HG03175 (cell line): ENCODE data around the gene HDAC10.

ENCODE experiments used
- ATAC-seq: cut with Tn5 transposase; IDR thresholded peaks from one replicate; pipeline ENCODE4 v1.9.1; 2021; ENCODE audit warnings: mild to moderate bottlenecking, moderate library complexity; ENCODE audit not compliant: unreplicated experiment

HDAC10 gene

DNA sequence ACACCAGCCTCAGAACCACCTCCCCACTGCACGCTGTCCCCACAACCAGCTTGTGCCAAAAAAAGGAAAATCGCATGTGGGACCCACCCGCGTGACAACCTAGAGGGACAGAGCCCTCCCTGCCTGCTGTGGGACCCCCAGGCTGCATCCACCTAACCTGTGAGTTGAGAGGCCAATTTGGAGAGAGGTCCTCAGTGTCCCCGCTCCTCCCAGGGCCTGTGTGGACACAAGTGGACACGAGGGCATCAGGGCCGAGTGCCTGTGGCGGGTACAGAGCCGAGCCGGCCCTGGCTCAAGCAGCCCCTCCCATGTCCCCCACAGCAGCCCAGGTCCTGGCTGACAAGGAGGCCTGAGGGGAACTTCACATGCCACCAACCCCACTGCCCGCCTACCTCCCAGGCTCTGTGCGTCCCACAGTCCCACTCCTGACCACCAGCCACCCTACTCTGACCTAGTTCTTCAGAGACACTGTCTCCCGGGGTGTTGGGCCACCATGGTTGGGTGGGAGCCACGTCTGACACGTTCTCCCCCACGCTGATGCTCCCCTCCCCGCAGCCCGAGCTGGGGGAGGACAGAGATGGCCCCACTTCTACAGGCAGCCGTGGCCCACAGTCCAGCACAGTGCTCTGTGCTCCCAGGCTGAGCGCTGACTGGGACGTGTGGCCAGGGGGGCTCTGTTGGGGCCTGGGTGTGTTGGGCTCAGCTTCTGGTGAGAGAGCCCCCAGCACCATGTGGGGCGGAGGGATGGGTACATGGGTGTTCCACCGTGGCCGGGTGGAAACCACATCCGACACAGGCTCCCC, 31.1 kb downstream of the HDAC10 start:
- no peak for ATAC-seq

DNA sequence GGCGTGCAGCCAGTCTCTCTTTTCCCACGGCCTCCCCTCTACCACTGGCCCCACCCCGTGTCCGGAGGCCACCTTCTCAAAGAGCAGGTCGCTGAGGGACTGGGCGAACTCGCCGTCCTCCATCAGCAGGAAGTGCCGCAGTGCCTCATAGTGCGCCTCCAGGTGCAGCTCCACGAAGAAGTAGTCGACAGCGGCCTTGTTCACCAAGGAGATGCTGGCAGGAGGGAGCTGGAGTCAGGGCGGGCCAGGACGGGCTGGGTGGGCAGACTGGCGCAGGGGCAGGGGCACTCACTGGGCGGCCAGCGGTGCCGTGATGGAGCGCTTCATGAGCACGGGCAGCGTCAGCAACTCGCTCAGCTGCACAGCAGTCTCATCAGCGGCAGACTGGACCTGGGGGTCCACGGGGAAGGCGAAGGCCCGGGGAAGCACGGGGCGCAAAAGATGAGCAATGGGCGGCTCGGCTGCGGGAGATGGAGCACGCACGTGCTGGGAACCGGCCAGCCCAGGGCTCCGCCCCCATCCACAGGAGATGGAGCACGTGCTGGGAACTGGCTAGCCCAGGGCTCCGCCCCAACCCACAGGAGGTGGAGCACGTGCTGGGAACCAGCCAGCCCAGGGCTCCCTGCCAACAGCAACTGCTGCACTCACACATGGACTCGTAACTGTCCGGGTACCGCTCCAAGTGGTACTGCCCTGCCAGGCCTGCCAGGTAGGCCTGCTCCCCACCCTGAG, 31.9 kb downstream of the HDAC10 start:
- no peak for ATAC-seq

DNA sequence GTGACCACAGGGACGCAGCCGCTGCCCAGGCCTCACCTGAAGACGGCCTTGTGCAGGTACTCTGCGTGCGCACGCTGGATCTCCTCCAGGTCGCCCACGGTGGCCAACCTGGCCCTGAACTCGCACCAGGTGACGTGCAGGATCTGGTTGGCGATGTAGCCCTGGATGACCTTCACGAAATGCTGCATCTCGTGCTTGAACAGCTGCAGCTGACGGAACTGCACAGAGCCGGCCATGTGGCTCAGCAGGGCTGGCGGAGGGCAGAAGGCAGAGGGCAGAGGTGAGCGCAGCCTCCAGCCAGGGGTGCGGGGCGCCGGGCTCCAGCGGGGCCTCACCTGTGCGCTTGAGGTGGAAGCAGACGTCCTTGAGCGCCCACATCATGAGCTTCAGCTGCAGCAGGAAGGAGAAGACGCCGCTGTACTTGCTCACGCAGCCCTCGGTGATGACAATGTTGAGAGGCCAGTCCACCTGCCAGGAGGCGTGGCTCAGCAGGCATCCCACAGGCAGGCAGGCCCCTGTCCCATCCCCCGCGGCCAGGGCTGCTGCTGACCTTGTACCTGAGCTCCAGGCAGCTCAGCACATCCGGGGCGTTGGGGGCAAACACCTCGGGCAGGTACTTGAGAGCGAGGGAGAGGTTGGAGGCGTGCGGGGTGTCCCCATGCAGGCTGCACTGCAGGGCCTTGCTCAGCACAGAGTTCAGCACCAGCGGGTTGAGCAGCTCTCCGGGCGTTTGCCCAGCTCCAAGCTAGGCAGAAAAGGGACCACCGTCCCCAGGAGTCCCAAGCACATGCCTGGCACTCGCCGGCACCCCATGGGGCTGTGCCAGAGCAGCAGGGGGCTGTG, 32.7 kb downstream of the HDAC10 start:
- no peak for ATAC-seq

DNA sequence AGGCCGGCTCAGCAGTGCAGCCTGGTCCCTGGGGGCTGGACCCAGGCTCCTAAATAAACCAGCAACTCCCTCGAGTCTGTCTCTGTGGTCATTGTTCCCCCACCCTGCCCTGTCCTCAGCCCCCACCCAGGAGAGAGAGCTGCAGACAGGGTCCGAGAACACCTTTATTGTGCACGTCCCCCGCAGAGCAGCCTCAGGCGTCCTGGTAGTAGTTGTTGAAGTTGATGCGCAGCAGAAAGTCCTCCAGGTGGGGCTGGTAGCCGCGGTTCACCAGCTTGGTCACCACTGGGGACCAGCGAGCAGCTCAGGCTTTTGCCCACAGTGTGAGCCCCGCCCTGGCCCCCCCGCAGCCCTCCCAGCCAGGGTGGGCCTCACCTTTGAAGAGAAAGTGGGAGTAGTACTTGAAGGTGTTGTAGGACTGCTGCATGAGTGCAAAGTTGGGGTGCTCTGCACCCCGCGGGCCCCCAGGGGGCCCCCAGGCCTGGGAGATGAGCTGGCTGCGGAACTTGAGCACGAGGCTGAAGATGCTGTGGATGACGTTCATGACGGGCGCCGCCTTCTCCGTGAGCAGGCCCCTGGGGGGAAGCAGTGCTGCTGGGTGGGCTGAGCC, 33.4 kb downstream of the HDAC10 start:
- ATAC-seq = no peak

DNA sequence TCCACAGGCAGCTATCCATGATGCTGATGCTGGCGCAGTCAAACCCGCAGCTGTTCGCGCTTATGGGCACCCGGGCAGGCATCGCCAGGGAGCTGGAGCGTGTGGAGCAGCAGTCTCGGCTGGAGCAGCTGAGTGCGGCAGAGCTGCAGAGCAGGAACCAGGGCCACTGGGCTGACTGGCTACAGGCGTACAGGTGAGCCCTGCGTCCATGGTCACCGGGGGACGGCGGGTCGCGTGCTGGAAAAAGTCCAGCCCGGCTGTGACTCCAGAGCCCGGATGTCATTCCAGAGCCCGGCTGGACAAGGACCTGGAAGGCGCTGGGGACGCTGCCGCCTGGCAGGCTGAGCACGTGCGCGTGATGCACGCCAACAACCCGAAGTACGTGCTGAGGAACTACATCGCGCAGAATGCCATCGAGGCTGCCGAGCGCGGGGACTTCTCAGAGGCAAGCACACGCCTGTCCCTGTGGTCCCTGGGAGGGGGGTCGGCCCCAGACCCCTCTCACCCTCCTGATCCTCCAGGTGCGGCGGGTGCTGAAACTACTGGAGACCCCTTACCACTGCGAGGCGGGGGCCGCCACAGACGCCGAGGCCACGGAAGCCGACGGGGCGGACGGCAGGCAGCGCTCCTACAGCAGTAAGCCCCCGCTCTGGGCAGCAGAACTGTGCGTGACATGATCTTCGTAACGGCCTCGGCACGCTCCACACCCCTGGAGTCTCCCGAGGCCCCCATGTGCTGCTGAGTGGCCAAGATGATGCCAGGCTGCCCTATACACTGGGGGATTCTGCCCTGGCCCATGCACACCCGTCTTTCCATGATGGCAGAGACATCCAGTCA, 34.2 kb downstream of the HDAC10 start:
- no peak for ATAC-seq

DNA sequence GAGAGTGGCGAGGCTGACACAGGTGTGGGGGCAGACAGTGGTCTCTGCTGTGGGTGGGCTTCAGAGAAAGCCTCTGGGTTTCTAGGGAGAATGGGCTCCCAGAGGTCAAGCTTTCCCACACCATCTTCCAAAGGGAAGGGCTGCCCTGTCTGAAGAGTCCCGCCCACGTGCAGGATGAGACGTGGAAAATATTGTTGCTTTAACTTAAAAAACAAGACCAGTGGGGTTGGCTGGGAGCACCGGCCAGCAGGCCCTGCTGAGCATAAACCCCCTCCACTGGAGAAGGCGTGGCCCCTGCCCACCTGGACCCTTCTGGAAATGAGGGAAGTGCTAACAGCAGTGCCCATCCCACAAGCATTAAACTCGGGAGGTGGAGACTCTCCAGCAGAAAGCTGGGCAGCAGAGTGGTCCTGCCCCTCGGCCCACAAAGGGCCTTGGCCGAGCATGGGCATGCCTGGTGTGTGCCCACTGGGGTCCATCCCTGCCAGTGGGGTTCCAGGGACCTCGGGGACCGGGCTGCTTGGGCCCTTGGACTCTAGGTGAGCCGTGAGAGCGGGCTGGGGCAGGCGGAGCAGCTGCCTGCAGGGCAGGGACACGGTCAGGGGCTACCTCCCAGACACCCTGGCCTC, 34.9 kb downstream of the HDAC10 start:
- ATAC-seq = no peak

DNA sequence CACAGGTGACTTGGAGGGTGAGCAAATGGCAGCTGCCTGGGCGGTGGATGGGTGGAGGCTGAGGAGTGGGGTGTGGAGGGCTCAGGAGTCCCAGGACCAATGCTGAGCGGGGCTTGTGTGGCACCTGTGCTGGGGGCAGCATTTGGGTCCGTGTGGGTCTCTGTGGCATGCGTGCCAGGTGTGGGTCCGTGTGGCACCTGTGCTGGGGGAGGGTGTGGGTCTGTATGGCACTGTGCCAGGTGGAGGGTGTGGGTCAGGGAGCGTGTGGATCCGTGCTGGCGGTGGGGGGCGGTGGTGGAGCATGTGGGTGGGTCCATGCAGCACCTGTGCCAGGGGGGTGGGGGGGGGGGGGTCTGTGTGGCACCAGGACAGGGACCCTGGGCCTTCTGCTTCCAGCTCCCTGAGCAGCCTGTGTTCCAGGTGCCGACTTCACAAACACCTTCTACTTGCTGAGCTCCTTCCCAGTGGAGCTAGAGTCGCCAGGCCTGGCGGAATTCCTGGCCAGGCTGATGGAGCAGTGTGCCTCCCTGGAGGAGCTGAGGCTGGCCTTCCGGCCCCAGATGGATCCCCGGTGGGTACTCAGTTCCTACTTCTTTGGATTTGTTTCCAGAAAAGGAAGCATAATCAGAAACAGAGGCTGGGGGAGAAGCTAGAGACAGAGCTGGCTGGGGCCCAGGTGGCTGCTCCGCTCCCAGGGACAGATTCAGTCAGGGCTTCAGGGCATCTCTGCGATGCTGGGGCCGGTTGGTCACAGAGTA, 35.6 kb downstream of the HDAC10 start:
- ATAC-seq = no peak

DNA sequence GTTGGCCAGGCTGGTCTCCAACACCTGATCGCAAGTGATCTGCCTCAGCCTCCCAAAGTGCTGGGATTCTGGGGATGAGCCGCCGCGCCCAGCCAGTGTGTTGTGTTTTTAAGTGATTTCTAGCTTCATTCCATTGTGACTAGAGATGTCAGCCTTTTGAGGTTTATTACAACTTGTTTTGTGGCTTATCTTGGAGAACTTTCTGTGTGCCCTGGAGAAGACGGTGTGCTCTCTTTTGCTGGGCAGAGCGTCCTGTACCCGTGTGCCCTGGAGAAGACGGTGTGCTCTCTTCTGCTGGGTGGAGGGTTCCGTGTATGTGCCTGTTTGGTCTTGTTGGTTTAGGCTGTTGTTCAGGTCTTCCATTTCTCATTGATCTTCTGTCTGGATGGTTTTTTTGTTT, 37.8 kb downstream of the HDAC10 start:
- ATAC-seq = no peak

DNA sequence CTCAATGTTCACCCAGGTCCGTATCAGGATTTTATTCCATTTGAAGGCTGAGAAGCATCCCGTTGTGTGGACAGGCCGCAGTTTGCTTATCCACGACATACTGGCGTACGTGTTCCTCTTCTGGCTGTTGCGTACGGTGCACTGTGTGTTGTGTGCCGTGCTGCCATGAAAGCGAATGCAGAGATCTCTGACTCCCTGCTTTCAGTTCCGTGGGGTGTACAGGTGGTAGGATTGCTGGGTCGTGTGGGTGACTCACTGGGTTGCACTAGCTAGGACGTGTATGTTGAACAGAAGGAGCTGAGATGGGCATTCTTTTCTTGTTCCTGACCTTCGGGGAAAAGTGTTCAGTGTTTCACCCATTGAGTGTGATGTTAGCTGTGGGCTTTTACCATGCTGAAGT, 39.9 kb downstream of the HDAC10 start:
- ATAC-seq = no peak

DNA sequence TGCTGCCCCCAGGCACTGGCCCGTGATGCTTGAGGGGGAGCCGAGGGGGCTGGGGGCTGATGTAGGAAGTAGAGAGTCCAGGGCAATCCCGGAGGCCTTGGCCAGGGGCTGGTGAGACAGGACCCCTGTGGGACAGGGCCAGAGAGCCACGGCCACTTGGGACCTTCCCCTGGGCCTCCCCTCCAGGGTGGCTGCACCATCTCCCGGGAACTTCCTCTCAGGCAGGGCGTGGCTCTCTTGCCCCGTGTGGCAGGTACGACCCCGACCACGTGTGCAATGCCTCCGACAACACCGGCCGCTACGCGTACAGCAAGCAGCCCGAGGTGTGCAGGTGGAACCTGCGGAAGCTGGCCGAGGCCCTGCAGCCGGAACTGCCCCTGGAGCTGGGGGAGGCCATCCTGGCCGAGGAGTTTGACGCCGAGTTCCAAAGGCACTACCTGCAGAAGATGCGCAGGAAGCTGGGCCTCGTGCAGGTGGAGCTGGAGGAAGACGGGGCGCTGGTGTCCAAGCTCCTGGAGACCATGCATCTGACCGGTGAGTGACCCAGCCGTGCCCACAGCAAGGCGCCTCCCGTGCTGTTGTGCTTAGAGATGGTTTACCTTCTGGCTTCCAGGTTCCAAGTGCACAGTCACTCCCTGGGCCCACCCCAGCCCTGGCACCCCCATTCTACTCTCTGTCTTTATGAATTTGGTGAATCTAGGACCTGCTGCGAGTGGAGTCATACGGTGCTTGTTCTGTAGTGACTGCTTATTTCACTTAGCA, 40.5 kb downstream of the HDAC10 start:
- ATAC-seq = no peak

DNA sequence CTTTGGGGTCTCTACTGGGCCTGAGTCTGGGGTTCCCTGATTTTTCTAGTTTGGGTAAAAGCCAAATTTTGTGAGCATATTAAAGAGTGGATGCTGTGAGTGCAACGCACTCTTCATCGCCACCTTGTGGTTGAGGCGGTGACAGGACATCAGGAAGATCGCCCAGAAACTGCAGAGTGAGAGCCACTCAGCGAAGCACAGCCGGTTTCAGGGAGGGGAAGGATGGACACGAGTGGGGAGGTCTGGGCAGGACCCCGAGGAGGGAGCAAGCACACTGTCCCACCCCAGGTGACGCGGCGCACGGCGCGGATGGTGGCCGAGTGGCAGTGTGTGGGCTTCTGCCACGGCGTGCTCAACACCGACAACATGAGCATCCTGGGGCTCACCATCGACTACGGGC, 41.2 kb downstream of the HDAC10 start:
- ATAC-seq = no peak

DNA sequence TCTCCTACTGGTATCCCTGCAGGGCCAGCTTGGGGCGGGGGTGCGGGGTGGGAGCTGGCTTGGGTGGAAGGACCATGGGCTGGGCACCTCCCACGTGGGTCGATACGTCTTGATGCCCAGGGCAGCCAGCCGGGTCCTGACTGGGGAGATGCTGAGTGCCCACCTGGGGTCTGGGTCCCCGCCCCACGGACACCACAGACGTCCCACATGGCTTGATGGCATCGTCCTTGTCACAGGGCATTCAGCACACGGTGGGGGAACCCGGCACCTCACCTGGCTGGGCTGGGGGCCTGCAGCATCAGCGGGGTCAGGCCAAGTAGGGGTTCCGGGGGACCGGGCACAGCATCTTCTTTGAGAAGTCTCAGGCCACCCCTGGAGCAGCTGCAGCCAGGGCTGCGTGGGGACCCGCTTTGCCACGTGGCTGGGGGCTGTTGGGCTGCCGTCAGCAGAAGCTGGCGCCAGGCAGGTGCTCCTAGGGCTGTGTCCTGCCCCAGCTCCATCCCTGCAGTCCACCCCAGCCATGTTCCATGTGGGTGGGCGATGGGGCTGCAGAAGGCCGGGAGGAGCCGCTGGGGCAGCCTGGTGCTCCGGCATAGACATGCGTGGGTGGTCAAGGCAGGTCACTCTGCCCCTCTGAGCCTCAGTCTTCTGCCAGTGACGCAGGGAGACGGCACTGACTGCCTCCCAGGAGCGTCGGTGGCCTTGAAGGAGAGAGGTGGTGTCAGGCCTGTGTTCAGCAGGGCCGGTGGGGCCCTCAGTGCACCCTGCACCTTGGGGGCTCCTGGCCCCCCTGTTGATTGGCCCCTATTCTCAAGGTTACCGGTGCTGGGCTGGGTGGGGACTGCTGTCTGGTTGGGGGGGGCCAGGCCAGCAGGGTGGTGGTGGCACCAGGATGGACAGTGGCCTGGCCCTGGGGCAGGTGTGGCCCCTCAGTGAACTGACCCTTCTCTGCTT, 41.8 kb downstream of the HDAC10 start:
- ATAC-seq = no peak

DNA sequence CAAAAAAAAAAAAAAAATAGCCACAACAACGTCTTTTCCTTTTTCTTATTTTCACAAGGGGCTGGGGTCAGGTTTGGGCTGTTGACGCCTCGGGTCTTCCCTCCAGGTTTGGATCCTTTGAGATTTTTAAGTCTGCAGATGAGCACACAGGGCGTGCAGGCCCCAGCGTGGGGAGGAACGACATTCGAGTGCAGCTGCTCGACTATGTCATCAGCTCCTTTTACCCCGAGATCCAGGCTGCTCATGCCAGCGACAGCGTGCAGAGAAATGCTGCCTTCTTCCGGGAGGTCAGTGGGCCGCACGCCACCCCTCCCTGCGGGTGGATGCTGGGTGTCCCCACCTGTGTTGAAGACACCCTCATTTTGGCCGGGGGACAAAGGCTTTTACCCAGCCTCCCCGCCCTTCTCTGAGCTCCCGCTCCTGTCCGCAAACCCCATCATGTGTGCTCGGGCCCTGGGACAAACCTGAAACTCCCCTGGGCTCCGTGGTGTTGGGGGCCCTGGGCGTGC, 42.6 kb downstream of the HDAC10 start:
- ATAC-seq = no peak

DNA sequence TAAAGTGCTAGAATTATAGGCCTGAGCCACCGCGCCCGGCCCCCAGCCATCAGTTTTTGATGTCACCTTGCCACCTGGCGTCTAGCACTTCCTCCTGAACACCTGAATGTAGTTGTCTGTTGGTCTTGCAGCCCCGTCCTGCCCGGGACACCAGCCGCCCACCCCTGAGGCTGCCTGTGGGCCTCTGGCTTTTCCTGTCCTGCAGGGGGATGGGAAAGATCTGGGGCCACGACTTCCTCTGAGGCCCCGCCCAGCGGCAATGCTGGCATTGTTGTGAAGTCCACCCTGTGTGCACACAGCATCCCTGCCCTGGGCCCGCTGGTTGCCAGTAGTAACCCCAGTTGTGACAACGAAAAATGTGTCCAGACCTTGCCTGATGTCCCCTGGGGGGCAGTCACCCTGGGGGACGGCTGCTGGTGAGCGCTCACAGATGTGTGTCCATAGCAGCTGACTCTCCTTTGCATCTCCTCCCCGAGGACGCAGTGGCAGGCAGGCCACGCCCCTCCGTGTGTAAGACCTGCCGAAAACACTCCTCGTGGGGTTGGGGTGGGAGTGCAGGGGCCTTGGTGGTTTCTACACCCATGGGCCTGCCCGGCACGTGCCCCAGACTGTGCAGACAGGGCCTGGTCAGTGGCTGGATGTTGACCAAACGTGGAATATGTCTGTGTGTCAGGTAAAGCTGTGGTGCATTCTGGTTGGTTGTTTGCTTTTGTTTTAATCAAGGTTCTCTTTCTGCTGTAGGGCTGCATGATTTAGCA, 43.5 kb downstream of the HDAC10 start:
- ATAC-seq = no peak

DNA sequence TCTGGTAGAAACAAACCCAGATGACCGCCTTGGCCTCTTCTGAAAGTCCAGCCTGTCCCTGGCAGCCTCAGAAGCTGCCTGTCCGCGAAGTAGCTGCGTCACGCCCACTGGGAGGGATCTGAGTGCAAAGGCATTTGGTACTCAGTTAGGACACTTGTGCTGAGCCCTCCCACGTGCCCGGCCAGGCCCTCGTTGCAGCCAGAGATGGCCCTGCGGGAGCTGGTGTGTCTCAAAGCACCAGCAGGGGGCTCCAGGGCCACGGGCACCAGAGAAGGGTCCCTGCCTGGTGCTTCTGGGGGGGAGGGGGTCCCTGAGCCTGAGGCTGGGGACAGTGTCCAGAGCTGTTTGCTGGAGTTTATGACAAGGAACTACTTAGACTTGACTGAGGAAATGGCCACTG, 44.5 kb downstream of the HDAC10 start:
- no peak for ATAC-seq
